Activated naive CD8-positive, alpha-beta T cell treated with anti-CD3 and anti-CD28 coated beads, Interleukin-2, amount 10 ng/mL, durations not matched to agents 7 days and 5 days (primary cell): ENCODE results near the gene SMOC2. TPM values are rescaled to one million over a fixed set of nuclear protein-coding genes. Genes with fewer than 3 reads are reported as not detected.

Experiments used
- ATAC-seq: fragments of 150-1000 bp; cut with Tn5 transposase; one replicate; pipeline ENCODE4 v1.10.0; 2021; ENCODE audit warnings: low read depth, moderate library complexity
- POLR2A ChIA-PET: fragments of 350-600 bp; sonication (Branson Sonifier 250); formaldehyde crosslinking; loops from one replicate; lab custom pipeline; 2021; ENCODE audit warnings: antibody characterized with exemption; lab: Charles Lee
- DNase-seq: peaks from one replicate; pipeline ENCODE4 v3.0.0; 2021
- H3K27ac Mint-ChIP-seq: one replicate; pipeline ENCODE4 v1.8.0; 2022; ENCODE audit warnings: mild to moderate bottlenecking, mixed read lengths
- H3K27me3 Mint-ChIP-seq: one replicate; pipeline ENCODE4 v1.8.0; 2022; ENCODE audit warnings: mild to moderate bottlenecking, moderate library complexity, mixed read lengths
- H3K36me3 Mint-ChIP-seq: one replicate; pipeline ENCODE4 v1.8.0; 2021; ENCODE audit warnings: mild to moderate bottlenecking, mixed read lengths
- H3K4me1 Mint-ChIP-seq: one replicate; pipeline ENCODE4 v1.8.0; 2021; ENCODE audit warnings: mixed read lengths
- H3K4me3 Mint-ChIP-seq: one replicate; pipeline ENCODE4 v1.8.0; 2022; ENCODE audit warnings: mild to moderate bottlenecking, moderate library complexity, mixed read lengths
- H3K9me3 Mint-ChIP-seq: one replicate; pipeline ENCODE4 v1.8.0; 2021; ENCODE audit warnings: mixed read lengths
- total RNA-seq, 2 experiments: library from RNA; stranded (reverse); gene quantifications; one replicate each; pipeline ENCODE4 v1.2.3, GENCODE V29; 2021

SMOC2 gene
- total RNA-seq, 2 experiments from 2014 or later = not detected

- no peak overlapping the region for H3K27ac Mint-ChIP-seq
- DNase-seq (no peak), ATAC-seq (no peak)
- peaks cover 2% of the 10 kb centered on the region for H3K27me3 Mint-ChIP-seq
- POLR2A ChIA-PET = no interaction called here
- H3K4me1 Mint-ChIP-seq = no peaks in the 10 kb centered on the region
- H3K36me3 Mint-ChIP-seq = no peaks in the 10 kb centered on the region
- H3K9me3 Mint-ChIP-seq = no peaks in the 10 kb centered on the region
- H3K4me3 Mint-ChIP-seq = no peak overlapping the region
These were observed 98.2 kb downstream of the SMOC2 start for GRCh38 chr6:168538892-168539811.

- H3K27me3 Mint-ChIP-seq = peaks cover 2% of the 10 kb centered on the region
- ATAC-seq (no peak), DNase-seq (no peak)
- H3K36me3 Mint-ChIP-seq = no peaks in the 10 kb centered on the region
- H3K4me1 Mint-ChIP-seq = no peaks in the 10 kb centered on the region
- POLR2A ChIA-PET = no interaction called here
- no peak overlapping the region for H3K4me3 Mint-ChIP-seq
- no peak overlapping the region for H3K27ac Mint-ChIP-seq
- no peaks in the 10 kb centered on the region for H3K9me3 Mint-ChIP-seq
These were observed 99.8 kb downstream of the SMOC2 start for GRCh38 chr6:168540713-168541291.

- Mint-ChIP-seq H3K27ac (no peak overlapping the region), H3K36me3 (no peaks in the 10 kb centered on the region), H3K4me3 (no peak overlapping the region), H3K9me3 (no peaks in the 10 kb centered on the region), H3K4me1 (no peaks in the 10 kb centered on the region), H3K27me3 (peaks cover 2% of the 10 kb centered on the region)
- DNase-seq (no peak), ATAC-seq (no peak)
- POLR2A ChIA-PET = no interaction called here
These were observed 100.3 kb downstream of the SMOC2 start for GRCh38 chr6:168541307-168541706.

GRCh38 chr6:168542301-168542700 is 101.3 kb downstream of the SMOC2 start:
- Mint-ChIP-seq H3K4me3 (no peak overlapping the region), H3K9me3 (no peaks in the 10 kb centered on the region), H3K27ac (no peak overlapping the region), H3K36me3 (no peaks in the 10 kb centered on the region), H3K4me1 (no peaks in the 10 kb centered on the region), H3K27me3 (peaks cover 2% of the 10 kb centered on the region)
- DNase-seq = no peak
- no peak for ATAC-seq
- POLR2A ChIA-PET = no interaction called here

- no peaks in the 10 kb centered on the region for H3K36me3 Mint-ChIP-seq
- H3K9me3 Mint-ChIP-seq = no peaks in the 10 kb centered on the region
- no peak overlapping the region for H3K27ac Mint-ChIP-seq
- DNase-seq (no peak), ATAC-seq (no peak)
- H3K27me3 Mint-ChIP-seq = peaks cover 2% of the 10 kb centered on the region
- no peaks in the 10 kb centered on the region for H3K4me1 Mint-ChIP-seq
- H3K4me3 Mint-ChIP-seq = no peak overlapping the region
- POLR2A ChIA-PET = no interaction called here
These were observed 104.4 kb downstream of the SMOC2 start for GRCh38 chr6:168545428-168545827.

- H3K4me3 Mint-ChIP-seq = no peak overlapping the region
- no peaks in the 10 kb centered on the region for H3K27me3 Mint-ChIP-seq
- no peaks in the 10 kb centered on the region for H3K4me1 Mint-ChIP-seq
- no peaks in the 10 kb centered on the region for H3K36me3 Mint-ChIP-seq
- no peaks in the 10 kb centered on the region for H3K9me3 Mint-ChIP-seq
- POLR2A ChIA-PET = no interaction called here
- ATAC-seq (no peak), DNase-seq (no peak)
- no peak overlapping the region for H3K27ac Mint-ChIP-seq
These were observed 105.2 kb downstream of the SMOC2 start for GRCh38 chr6:168546151-168546550.

GRCh38 chr6:168546730-168547129 is 105.7 kb downstream of the SMOC2 start:
- ATAC-seq = no peak
- DNase-seq = no peak
- no peaks in the 10 kb centered on the region for H3K4me1 Mint-ChIP-seq
- no peak overlapping the region for H3K4me3 Mint-ChIP-seq
- no peaks in the 10 kb centered on the region for H3K9me3 Mint-ChIP-seq
- no peak overlapping the region for H3K27ac Mint-ChIP-seq
- POLR2A ChIA-PET = no interaction called here
- H3K27me3 Mint-ChIP-seq = no peaks in the 10 kb centered on the region
- no peaks in the 10 kb centered on the region for H3K36me3 Mint-ChIP-seq

GRCh38 chr6:168550326-168550725 is 109.3 kb downstream of the SMOC2 start:
- Mint-ChIP-seq H3K4me3 (no peak overlapping the region), H3K36me3 (no peaks in the 10 kb centered on the region), H3K27ac (no peak overlapping the region), H3K4me1 (no peaks in the 10 kb centered on the region), H3K27me3 (peaks cover 3% of the 10 kb centered on the region), H3K9me3 (no peaks in the 10 kb centered on the region)
- ATAC-seq (no peak), DNase-seq (no peak)
- POLR2A ChIA-PET = no interaction called here

GRCh38 chr6:168554472-168554871 is 113.5 kb downstream of the SMOC2 start:
- H3K27ac Mint-ChIP-seq = no peak overlapping the region
- no peaks in the 10 kb centered on the region for H3K36me3 Mint-ChIP-seq
- no peak for DNase-seq
- peaks cover 3% of the 10 kb centered on the region for H3K27me3 Mint-ChIP-seq
- POLR2A ChIA-PET = no interaction called here
- no peaks in the 10 kb centered on the region for H3K4me1 Mint-ChIP-seq
- ATAC-seq = no peak
- H3K9me3 Mint-ChIP-seq = peaks cover 3% of the 10 kb centered on the region
- H3K4me3 Mint-ChIP-seq = no peak overlapping the region

GRCh38 chr6:168554898-168555617 is 114.1 kb downstream of the SMOC2 start:
- Mint-ChIP-seq H3K9me3 (peaks cover 3% of the 10 kb centered on the region), H3K4me3 (no peak overlapping the region), H3K36me3 (no peaks in the 10 kb centered on the region), H3K27me3 (peaks cover 3% of the 10 kb centered on the region), H3K27ac (no peak overlapping the region), H3K4me1 (no peaks in the 10 kb centered on the region)
- DNase-seq = no peak
- POLR2A ChIA-PET = no interaction called here
- no peak for ATAC-seq

- H3K9me3 Mint-ChIP-seq = peaks cover 3% of the 10 kb centered on the region
- ATAC-seq = no peak
- H3K27me3 Mint-ChIP-seq = peaks cover 3% of the 10 kb centered on the region
- H3K4me3 Mint-ChIP-seq = no peak overlapping the region
- no peak overlapping the region for H3K27ac Mint-ChIP-seq
- H3K4me1 Mint-ChIP-seq = no peaks in the 10 kb centered on the region
- H3K36me3 Mint-ChIP-seq = no peaks in the 10 kb centered on the region
- no peak for DNase-seq
- POLR2A ChIA-PET = no interaction called here
These were observed 114.8 kb downstream of the SMOC2 start for GRCh38 chr6:168555618-168556273.

GRCh38 chr6:168557512-168557911 is 116.5 kb downstream of the SMOC2 start:
- POLR2A ChIA-PET = no interaction called here
- Mint-ChIP-seq H3K27ac (no peak overlapping the region), H3K36me3 (no peaks in the 10 kb centered on the region), H3K4me1 (no peaks in the 10 kb centered on the region), H3K4me3 (no peak overlapping the region), H3K9me3 (peaks cover 3% of the 10 kb centered on the region), H3K27me3 (peaks cover 3% of the 10 kb centered on the region)
- DNase-seq (no peak), ATAC-seq (no peak)

GRCh38 chr6:168558686-168559085 is 117.7 kb downstream of the SMOC2 start:
- POLR2A ChIA-PET = no interaction called here
- DNase-seq (no peak), ATAC-seq (no peak)
- Mint-ChIP-seq H3K36me3 (no peaks in the 10 kb centered on the region), H3K4me1 (no peaks in the 10 kb centered on the region), H3K27me3 (no peaks in the 10 kb centered on the region), H3K9me3 (peaks cover 3% of the 10 kb centered on the region), H3K27ac (no peak overlapping the region), H3K4me3 (no peak overlapping the region)
